WTC11 (cell line): ENCODE measurements around the gene KLHL29.
A peak's percentile ranks its signal among the peaks of the same experiment; 100 is the strongest.

ENCODE experiments used
- ATF2 ChIP-seq: sonication (generic); formaldehyde crosslinking; IDR thresholded peaks from 2 replicates; pipeline ENCODE4 v1.8.1; 2022; ENCODE audit warnings: low read depth, missing genetic modification reagents, borderline replicate concordance
- ATF3 ChIP-seq: sonication (generic); formaldehyde crosslinking; conservative IDR thresholded peaks from 2 replicates; pipeline ENCODE4 v1.8.1; 2022; ENCODE audit warnings: mild to moderate bottlenecking, missing genetic modification reagents
- CREM ChIP-seq: sonication (generic); formaldehyde crosslinking; IDR thresholded peaks from 2 replicates; pipeline ENCODE4 v1.8.1; 2022; ENCODE audit warnings: mild to moderate bottlenecking, missing genetic modification reagents, moderate library complexity
- CTCF ChIP-seq: fragments of 200-600 bp; IDR thresholded peaks from 2 replicates; pipeline ENCODE4 v1.8.0; 2022; ENCODE audit warnings: antibody characterized with exemption
- EMX1 ChIP-seq: fragments of 250-450 bp; sonication (Bioruptor Pico); IDR thresholded peaks from 2 replicates; pipeline ENCODE4 v1.8.0; 2021; ENCODE audit warnings: mild to moderate bottlenecking
- ERG ChIP-seq: fragments of 250-450 bp; sonication (Bioruptor Pico); IDR thresholded peaks from 2 replicates; pipeline ENCODE4 v1.8.0; 2021; ENCODE audit warnings: mild to moderate bottlenecking
- FOXP1 ChIP-seq: sonication (generic); formaldehyde crosslinking; IDR thresholded peaks from 2 replicates; pipeline ENCODE4 v1.8.0; 2022; ENCODE audit warnings: missing genetic modification reagents, mild to moderate bottlenecking, moderate library complexity, borderline replicate concordance
- KAT7 ChIP-seq: sonication (generic); formaldehyde crosslinking; IDR thresholded peaks from 2 replicates; pipeline ENCODE4 v1.8.1; 2023; ENCODE audit warnings: missing genetic modification reagents, mild to moderate bottlenecking, borderline replicate concordance
- MAX ChIP-seq: sonication (generic); formaldehyde crosslinking; IDR thresholded peaks from 2 replicates; pipeline ENCODE4 v1.8.0; 2022; ENCODE audit warnings: mild to moderate bottlenecking, missing genetic modification reagents
- RELA ChIP-seq: sonication (generic); formaldehyde crosslinking; IDR thresholded peaks from 2 replicates; pipeline ENCODE4 v1.8.1; 2022; ENCODE audit warnings: missing genetic modification reagents, mild to moderate bottlenecking, borderline replicate concordance
- SP1 ChIP-seq: sonication (generic); formaldehyde crosslinking; conservative IDR thresholded peaks from 2 replicates; pipeline ENCODE4 v1.8.1; 2022; ENCODE audit warnings: missing genetic modification reagents
- USF2 ChIP-seq: sonication (generic); formaldehyde crosslinking; IDR thresholded peaks from 2 replicates; pipeline ENCODE4 v1.8.1; 2023; ENCODE audit warnings: mild to moderate bottlenecking, missing genetic modification reagents, moderate library complexity
- ZNF232 ChIP-seq: sonication (generic); formaldehyde crosslinking; IDR thresholded peaks from 2 replicates; pipeline ENCODE4 v1.8.0; 2022; ENCODE audit warnings: mild to moderate bottlenecking, missing genetic modification reagents

GRCh38 chr2:23434721-23435121 lies 49.7 kb downstream of the KLHL29 start:
- TF ChIP-seq KAT7 (CRISPR knock-in tag) = no peak
- no peak for TF ChIP-seq USF2
- peak; percentile 20; the same call in 1 of the 2 replicates for TF ChIP-seq MAX (CRISPR knock-in tag)
- no peak for TF ChIP-seq ATF2
- no peak for TF ChIP-seq EMX1
- no peak for TF ChIP-seq CTCF
- TF ChIP-seq CREM (CRISPR knock-in tag) = no peak
- TF ChIP-seq FOXP1 (CRISPR knock-in tag) = no peak
- no peak for TF ChIP-seq ZNF232 (CRISPR knock-in tag)
- no peak for TF ChIP-seq SP1 (CRISPR knock-in tag)
- no peak for TF ChIP-seq ATF3 (CRISPR knock-in tag)
- no peak for TF ChIP-seq ERG (CRISPR knock-in tag)
- TF ChIP-seq RELA = no peak
